GF-D8 (cell line): Measurements from ENCODE around the gene SYCP1.
"Not testable (repeated sequence)": the region's sequence is repeated elsewhere in the genome, so short reads cannot be mapped to it uniquely, and the experiment has no call there.

Source experiments
- DNase-seq: peaks from one replicate; lab custom pipeline; 2025; lab: John Stamatoyannopoulos, UW

Gene SYCP1, protein sequence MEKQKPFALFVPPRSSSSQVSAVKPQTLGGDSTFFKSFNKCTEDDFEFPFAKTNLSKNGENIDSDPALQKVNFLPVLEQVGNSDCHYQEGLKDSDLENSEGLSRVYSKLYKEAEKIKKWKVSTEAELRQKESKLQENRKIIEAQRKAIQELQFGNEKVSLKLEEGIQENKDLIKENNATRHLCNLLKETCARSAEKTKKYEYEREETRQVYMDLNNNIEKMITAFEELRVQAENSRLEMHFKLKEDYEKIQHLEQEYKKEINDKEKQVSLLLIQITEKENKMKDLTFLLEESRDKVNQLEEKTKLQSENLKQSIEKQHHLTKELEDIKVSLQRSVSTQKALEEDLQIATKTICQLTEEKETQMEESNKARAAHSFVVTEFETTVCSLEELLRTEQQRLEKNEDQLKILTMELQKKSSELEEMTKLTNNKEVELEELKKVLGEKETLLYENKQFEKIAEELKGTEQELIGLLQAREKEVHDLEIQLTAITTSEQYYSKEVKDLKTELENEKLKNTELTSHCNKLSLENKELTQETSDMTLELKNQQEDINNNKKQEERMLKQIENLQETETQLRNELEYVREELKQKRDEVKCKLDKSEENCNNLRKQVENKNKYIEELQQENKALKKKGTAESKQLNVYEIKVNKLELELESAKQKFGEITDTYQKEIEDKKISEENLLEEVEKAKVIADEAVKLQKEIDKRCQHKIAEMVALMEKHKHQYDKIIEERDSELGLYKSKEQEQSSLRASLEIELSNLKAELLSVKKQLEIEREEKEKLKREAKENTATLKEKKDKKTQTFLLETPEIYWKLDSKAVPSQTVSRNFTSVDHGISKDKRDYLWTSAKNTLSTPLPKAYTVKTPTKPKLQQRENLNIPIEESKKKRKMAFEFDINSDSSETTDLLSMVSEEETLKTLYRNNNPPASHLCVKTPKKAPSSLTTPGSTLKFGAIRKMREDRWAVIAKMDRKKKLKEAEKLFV

DNA sequence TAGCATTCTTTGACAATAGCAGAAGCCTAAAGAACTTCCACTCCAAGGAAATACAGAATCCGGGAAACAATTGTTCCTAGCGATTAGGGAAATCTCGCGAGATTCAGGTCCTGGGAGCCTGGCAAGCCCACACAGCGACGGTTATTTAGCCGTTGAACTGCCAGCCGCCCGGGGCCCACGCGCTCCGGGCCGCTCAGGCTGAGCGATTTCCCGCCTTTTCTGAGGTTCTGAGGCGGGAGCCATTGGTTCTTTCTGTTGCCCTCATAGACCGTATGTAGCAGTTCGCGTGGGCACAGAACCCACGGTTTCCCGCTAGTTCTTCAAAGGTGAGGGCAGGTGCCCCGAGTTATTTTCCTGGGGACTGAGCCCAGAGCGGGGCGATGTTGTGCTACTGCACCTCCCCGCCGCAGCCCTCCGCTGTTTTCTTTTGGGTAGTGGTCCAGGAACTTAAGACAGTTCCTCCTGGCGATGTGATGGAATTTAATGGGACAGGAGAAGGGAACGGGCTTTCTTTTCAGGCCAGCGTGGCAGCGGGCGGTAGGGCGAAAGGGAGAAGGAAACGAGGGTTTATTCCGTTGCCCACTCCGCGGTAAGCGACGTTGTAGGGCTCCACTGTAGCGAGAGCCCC, at the start of gene SYCP1:
Gene SYCP1 (plus strand): TSS at position 171 of the 628 bp plus-strand sequence. CDS start 602 bp downstream, outside the sequence.
- no peak for DNase-seq

DNA sequence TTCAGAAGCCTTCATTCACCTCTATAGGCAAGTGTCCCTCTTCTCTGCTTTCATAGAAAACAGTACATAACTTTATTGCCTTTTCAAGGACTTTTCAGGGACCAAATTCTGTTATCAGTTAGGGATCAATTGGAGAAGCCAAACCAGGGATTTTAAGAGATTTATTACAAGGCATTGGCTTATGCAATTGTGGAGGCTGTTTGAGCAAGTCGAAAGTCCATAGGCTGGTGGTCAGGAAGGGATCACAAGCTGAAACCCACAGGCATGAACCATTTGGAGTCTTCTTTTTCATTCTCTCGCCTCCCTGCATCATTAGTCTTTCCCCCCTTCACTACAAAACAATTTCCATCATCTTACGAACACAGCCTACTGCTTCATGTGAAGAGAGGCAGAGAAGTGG, 34.8 kb upstream of the SYCP1 start:
- DNase-seq, result no peak

DNA sequence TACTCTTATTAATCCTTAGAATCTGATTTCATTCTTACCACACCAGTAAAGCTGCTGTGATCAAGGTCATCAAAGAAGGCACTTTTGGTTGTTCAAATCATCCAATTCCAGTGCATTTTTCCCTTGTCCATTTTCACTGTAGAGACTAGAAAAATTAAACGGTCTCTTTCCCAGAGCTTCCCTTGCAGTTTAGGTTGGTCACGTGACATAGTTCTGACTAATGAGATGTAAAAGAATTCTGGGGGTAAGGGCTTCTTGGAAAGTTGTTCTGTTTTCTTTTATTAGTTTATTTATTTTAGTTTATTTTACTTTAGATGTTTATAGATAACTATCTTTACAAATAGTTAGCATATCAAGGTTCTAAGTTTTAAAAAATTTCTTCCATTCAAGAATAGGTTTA, 34.3 kb upstream of the SYCP1 start:
- DNase-seq, result no peak

DNA sequence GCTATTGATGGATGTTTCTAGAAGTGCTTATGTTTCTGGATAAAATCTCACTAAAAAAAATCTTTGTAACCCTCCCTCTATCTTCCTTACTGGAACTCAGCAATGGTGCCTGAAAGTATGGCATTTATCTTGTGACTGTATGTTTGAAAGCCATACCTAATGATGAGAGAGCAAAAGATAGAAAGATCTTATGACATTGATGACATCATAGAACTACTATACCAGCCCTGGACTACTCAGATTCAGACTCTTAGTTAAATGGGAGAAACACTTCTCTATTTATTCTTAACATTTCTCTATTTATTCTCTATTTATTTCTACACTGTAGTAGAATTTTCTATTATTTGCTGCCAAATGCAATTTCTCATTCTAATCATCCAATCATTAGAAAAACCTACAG, 32.7 kb upstream of the SYCP1 start:
- no peak for DNase-seq

DNA sequence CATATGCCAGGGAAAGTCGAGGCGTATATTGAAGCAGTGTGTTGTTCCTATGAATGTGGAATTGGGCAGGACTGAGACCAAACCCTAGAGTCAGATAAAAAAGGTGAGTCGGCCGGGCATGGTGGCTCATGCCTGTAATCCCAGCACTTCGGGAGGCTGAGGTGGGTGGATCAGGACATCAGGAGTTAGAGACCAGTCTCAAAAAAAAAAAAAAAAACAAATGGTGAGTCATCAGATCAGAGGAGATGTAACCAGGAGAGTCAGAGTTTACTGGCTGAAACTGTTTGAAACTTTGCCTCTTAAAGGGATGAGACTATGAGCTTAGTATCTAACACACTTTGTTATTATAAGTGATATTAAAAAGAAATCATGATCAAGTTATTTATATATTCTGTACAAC, 26.4 kb upstream of the SYCP1 start:
- no peak for DNase-seq

DNA sequence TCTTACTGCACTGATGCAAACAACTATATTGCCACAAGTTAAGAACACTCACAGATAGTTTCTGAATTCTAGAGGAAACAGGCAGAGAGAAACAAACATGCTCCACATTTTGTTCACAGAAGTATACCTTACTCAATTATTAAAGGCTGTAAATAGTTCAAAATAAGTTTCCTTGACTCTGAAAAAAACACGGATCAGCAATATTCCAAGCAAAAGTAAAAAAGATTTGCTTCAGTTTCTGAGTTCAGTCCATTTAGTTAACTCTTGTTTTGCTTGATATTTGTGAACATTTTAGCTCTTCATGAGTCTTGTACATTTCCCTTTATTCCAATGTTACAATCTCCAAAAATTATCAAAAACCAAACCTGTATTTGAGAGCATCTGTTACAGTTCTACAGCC, 24.6 kb upstream of the SYCP1 start:
- DNase-seq, result not testable (repeated sequence)

DNA sequence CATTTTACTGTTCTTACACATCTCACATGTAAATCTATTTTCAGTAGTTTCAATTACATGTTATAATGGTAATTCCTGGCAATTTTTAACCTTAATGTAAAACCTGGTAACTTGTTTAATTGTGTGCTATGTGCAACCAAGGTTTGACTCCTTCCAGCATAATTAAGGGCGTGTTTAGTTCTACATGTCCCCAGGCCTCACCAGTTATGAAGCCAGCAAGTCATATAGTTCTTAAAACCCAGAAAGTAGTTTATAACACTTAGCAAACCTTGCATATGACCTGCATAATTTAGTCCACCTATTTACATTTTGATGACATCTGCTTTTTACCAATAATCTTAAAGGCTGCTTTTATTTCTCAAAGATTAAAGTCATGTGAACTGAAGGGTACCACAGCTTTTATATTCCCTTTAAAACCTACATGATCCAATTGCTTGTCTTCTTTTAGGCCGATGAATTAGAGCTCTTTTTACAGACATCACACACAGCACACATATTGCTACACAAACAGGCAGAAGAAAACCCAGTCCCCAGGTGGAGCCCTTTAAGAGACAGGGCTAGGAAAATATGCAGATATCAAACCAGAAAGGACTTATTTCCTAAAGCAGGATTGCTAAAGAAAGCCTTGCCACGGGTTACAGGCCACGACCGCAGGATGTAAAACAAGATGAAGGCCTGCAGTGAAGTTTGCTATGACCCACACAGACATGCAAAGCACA, 23.2 kb upstream of the SYCP1 start:
- DNase-seq, result no peak

DNA sequence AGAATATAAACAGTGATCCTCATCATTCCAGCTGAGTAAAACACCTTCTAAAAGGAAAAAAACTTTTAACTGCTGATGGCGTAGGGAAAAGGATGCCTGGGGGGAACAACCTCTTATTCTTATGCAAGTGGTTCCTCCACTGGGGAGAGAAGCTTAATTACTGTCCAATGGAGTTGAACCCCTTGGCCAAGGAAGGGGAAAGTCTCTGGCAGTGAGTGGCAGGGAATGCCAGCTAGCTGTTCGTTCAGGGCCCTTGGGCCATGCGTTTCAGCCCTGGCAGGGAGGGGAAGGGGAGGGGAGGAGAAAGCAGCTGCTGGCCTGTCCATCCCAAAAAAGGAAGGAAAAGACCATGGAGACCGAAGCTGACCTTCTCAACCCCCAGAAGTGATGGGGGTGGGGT, 22.6 kb upstream of the SYCP1 start:
- DNase-seq, result no peak

DNA sequence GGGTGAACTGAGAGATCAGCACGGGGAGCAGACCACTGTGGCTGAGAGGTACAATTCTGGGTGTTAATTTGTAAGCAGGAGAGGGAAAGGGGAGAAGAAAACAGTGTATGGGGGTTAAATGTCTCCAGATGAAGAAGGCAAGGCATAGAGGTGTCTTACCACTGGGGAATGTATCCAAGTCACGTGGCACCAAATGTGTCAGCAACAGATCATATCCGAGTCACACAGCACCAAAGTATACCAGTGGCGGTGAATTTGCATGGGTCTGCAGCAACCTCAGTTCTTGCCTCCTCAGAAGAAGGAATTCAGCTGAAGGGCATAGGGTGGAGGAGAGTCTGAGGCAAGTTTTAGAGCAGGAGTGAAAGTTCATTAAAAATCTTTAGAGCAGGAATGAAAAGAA, 21.2 kb upstream of the SYCP1 start:
- no peak for DNase-seq

DNA sequence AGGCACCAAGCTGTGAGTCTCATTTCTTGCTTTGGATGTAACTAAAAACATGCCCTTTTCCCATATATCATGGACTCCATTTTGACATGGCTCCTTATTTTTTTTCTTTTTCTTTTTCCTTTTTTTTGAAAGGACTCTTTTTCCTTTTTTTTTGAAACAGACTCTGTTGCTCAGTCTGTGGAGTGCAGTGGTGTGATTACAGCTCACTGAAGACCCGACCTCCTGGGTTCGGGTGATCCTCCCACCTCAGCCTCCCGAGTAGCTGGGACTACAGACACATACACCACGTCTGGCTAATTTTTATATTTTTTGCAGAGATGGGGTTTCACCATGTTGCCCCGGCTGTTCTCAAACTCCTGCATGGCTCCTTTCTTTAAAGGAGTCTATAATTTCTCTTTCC, 10.4 kb upstream of the SYCP1 start:
- no peak for DNase-seq

DNA sequence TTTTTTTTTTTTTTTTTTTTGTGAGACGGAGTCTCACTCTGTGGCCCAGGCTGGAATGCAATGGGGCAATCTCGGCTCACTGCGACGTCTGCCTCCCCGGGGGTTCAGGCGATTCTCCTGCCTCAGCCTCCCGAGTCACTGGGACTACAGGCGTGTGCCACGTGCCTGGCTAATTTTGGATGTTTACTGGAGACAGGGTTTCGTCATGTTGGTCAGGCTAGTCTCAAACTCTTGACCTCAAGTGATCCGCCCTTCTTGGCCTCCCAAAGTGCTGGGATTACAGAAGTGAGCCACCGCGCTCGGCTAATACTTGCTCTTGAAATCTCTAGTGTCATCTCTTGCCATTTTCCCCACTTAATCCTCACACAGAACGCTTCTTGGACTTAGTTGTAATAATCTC, 1.1 kb upstream of the SYCP1 start:
- no peak for DNase-seq

DNA sequence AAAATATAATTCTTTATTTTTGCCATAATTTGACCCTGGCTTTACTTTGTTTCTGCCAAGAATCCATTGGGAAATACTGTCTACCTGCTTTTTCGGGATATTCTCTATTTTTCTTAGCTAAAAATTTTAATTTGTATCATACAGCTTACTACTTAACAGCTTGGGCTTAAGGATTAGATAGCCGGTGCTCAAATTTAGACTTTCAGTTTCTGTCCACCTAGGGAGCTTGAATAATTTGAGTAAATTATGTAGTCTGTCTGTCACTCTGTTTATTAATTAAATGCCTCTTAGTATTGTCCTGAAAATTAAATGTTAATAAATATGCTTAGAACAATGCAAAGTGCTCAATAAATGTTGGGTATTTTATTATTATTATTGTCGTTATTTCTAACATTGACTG, 6.7 kb downstream of the SYCP1 start:
- DNase-seq, result no peak

DNA sequence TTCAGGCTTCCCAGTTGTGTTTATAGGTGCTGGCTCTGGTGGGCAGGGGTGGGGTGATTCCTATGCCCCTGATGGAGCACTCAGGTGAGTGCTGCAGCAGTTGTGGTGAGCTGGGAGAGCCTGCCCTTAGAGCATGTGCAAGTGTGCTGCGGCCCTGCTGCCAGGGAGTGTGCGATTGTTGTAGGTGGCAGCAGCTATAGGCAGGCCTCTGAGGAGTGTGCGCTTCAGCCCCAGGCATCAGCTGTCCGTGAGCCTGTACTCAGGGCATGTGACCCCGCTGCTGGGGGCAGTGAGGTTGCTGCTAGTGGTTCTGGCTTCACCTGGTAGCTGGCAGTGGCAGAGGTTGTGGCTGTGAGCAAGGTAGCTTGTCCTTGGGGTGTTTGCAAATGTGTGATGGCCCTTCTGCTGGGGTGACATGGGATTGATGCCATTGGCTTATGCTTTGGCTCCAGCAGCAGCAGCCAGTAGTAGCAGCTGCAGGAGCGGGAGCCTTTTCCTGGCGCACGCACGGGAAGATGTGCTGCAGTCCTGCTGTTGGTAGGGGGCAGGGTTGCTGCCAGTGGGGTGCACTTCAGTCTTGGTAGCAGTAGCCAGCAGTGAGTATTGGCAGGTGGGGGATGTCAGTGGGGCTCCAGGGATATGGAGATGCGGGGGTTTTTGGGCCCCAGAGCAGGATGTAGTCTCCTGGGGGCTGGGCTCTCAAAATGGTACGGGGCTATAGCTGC, 37.7 kb downstream of the SYCP1 start:
- DNase-seq, result no peak

DNA sequence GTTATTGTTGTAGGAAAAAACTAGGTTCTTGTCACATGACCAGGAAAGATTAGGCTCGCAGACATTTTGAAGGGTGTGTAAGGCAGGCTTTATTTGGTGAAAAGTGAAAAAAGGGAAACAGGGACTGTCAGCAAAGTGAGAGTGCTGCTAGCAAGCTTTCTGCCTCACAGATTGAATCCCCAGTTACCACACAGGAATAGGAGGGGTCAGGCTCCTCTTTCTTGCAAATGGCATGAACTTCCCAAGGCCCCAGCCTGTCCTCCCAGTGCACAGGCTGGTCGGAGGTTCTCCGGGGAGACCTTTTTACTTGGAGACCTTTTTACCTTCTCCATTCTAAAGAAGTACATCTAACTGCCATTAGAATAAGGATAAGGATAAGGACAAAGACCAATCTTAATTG, 42.1 kb downstream of the SYCP1 start:
- no peak for DNase-seq

DNA sequence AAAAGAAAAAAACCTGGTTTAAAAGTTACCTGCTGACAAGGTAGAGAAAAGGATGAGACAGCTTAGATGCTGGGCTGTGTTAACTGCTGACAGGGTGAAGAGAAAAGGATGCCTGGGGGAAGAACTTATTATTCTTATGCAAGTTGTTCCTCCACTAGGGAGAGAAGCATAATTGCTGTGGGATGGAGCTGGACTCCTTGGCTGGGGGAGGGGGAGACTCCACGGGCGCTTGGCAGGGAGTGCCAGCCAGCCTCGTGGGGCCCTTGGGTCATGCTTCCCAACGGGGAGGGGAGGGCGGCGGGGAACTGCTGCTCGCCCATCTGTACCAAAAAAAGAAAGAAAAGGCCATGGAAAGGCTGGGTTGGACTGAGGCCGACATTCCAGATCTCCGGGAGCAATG, 47.2 kb downstream of the SYCP1 start:
- no peak for DNase-seq

DNA sequence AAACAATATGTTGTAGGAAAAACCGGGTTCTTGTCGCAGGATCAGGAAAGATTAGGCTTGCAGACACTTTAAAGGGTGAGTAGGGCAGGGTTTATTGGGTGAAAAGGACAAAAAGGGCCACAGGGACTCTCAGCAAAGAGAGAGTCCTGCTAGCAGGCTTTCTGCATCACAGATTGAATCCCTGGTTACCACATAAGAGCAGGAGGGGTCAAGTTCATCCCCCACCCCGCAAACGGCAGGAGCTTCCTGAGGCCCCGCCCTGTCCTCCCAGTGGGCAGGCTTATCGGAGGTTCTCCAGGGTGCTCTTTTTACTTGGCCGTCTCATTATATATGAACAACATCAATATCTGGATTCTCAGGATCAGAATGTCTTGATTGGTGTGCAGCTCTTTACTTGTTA, 47.7 kb downstream of the SYCP1 start:
- DNase-seq, result no peak

DNA sequence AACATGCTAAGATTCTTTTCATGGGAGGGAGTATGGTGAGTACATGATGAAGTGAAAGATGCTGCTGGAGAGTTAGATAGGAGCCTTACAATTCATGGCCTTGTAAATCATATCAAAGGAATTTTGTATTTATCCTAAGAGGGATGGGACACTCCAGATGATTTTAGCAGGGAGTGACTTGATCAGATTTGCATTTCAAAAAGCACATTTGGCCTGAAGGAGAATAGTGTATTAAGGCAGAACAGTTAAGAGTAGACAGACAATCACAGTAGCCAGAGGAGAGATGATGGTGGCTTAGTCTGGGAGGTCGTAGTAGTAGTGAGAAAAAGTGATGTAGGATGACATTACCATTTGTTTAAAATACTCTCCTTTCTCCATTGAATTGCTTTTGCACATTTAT, 48.8 kb downstream of the SYCP1 start:
- DNase-seq, result no peak

DNA sequence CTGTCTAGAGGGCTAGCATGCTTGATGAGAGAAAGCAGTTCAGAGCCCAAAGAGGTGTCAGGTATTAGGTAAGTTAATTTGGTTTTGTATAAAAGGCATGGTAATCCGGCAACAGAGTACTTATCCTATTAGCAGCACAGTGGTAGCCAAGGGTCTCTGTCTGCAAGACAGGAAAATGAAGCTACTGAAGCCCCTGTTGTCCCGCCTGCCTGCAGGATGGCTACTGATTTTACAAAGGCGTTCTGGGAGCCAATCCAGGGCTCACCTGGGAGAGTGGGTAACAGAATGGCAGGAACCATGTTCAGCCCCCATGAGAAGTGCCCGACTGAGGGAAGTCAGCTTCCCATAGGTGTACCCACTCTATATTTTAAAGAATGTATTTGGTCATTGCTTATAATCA, 61.1 kb downstream of the SYCP1 start:
- DNase-seq, result not testable (repeated sequence)

DNA sequence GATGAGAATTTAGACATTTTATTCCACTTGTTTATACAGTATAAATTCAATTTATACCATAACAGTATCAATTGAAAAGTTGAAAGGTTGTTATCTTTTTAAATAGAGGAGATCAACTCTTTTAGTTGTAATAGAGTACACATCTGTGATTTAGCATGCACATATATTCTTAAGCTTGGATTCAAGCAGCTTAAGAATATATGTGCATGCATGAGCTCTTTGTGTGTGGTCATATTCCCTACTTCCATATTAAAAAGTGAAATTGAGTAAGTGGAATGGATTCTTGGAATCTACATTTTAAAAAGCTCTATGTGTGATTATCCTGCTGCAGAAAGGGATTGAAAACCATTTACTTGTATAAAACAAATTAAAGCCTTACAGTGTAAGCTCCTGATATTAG, 71.9 kb downstream of the SYCP1 start:
- no peak for DNase-seq

DNA sequence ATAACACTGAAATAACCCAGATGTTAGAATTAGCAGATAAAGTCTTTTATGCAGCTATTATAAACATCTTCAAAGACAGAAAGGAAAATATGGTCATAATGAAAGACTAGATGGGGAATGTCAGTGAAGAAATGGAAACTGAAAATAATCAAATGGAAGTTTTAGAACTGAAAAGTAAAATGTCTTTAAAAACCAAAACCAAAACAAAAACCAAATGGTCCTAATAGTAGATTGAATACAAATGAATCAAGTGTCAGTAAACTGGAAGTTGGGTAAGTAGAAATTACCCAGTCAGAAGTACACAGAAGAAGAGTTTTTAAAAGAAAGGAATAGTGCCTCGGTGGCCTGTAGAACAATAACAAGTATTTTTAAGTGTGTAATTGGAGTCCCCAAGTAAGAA, 72.7 kb downstream of the SYCP1 start:
- no peak for DNase-seq

DNA sequence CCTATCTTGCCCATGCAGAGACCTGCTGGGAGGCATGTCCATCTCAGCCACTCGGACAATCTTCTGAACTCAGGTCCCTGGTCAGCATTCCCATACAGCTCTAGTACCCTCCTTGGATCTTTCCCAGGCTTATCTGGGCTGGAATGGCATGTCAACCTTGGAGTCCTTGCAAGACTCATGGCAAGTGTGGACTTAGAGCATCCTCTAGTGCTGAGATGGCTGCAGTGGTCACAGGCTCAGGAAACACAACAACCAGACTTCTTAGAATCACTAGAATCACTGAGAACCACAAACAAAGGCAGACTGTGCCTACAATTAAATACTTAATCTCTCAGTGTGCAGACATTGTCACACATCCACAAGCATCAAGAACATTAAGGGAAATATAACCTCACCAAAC, 101.9 kb downstream of the SYCP1 start:
- DNase-seq, result no peak
